SK-N-SH treated with all-trans-retinoic acid at 6 μM for 48 hours (cell line): ENCODE measurements around the gene EMC8.

Source experiments
- ATAC-seq: fragments of 200-7000 bp; cut with Tn5 transposase; 3 replicates; pipeline ENCODE4 v1.9.1; 2020; ENCODE audit warnings: mild to moderate bottlenecking, moderate library complexity
- ARNTL ChIP-seq: fragments of 450-650 bp; formaldehyde crosslinking; IDR thresholded peaks from 2 replicates; pipeline ENCODE4 v1.5.0; 2020; ENCODE audit warnings: low read depth, mild to moderate bottlenecking, moderate library complexity, borderline replicate concordance
- BACH2 ChIP-seq: fragments of 250-450 bp; sonication (Bioruptor Pico); IDR thresholded peaks from 2 replicates; pipeline ENCODE4 v1.9.0; 2021; ENCODE audit warnings: mild to moderate bottlenecking, borderline replicate concordance
- CSDC2 ChIP-seq: fragments of 250-450 bp; sonication (Bioruptor Pico); IDR thresholded peaks from 2 replicates; pipeline ENCODE4 v1.5.0; 2020; ENCODE audit warnings: mild to moderate bottlenecking, moderate library complexity
- ESRRG ChIP-seq: fragments of 250-450 bp; sonication (Bioruptor Pico); IDR thresholded peaks from 2 replicates; pipeline ENCODE4 v1.6.1; 2021; ENCODE audit warnings: mild to moderate bottlenecking
- GLIS3 ChIP-seq: fragments of 250-450 bp; sonication (Bioruptor Pico); IDR thresholded peaks from 2 replicates; pipeline ENCODE4 v1.5.0; 2020; ENCODE audit warnings: mild to moderate bottlenecking, moderate library complexity
- PPARA ChIP-seq: fragments of 250-450 bp; sonication (Bioruptor Pico); IDR thresholded peaks from 2 replicates; pipeline ENCODE4 v1.5.0; 2020; ENCODE audit warnings: mild to moderate bottlenecking, borderline replicate concordance
- RARB ChIP-seq: fragments of 250-450 bp; sonication (Bioruptor Pico); IDR thresholded peaks from 2 replicates; pipeline ENCODE4 v1.8.0; 2021; ENCODE audit warnings: mild to moderate bottlenecking, moderate library complexity
- SNAI2 ChIP-seq: fragments of 250-450 bp; sonication (Bioruptor Pico); IDR thresholded peaks from 2 replicates; pipeline ENCODE4 v1.5.0; 2020; ENCODE audit warnings: mild to moderate bottlenecking, moderate library complexity
- TCF4 ChIP-seq: fragments of 250-450 bp; sonication (Bioruptor Pico); IDR thresholded peaks from 2 replicates; pipeline ENCODE4 v1.8.0; 2021; ENCODE audit warnings: mild to moderate bottlenecking, moderate library complexity, borderline replicate concordance
- TOX ChIP-seq: fragments of 250-450 bp; sonication (Bioruptor Pico); IDR thresholded peaks from 2 replicates; pipeline ENCODE4 v1.8.0; 2021; ENCODE audit warnings: mild to moderate bottlenecking, moderate library complexity, borderline replicate concordance
- ZC3H10 ChIP-seq: fragments of 250-450 bp; sonication (Bioruptor Pico); IDR thresholded peaks from 2 replicates; pipeline ENCODE4 v1.5.1; 2021; ENCODE audit warnings: mild to moderate bottlenecking, moderate library complexity
- ZFP3 ChIP-seq: fragments of 250-450 bp; sonication (Bioruptor Pico); IDR thresholded peaks from 2 replicates; pipeline ENCODE4 v1.5.0; 2020; ENCODE audit warnings: mild to moderate bottlenecking, moderate library complexity
- ZFP30 ChIP-seq: fragments of 450-650 bp; formaldehyde crosslinking; IDR thresholded peaks from 2 replicates; pipeline ENCODE4 v1.5.0; 2022; ENCODE audit warnings: mild to moderate bottlenecking, moderate library complexity
- ZNF565 ChIP-seq: fragments of 450-650 bp; formaldehyde crosslinking; conservative IDR thresholded peaks from 2 replicates; pipeline ENCODE4 v1.5.0; 2020; ENCODE audit warnings: low read depth, mild to moderate bottlenecking, moderate library complexity
- ZNF70 ChIP-seq: fragments of 450-650 bp; formaldehyde crosslinking; IDR thresholded peaks from 2 replicates; pipeline ENCODE4 v1.5.0; 2020; ENCODE audit warnings: mild to moderate bottlenecking, moderate library complexity
- ZNF8 ChIP-seq: fragments of 450-650 bp; formaldehyde crosslinking; IDR thresholded peaks from 2 replicates; pipeline ENCODE4 v1.5.0; 2020; ENCODE audit warnings: mild to moderate bottlenecking, moderate library complexity
- TF ChIP-seq, protein P1 (sequence below): fragments of 250-450 bp; sonication (Bioruptor Pico); IDR thresholded peaks from 2 replicates; pipeline ENCODE4 v1.5.1; 2020; ENCODE audit warnings: low read depth, mild to moderate bottlenecking, moderate library complexity
- TF ChIP-seq, protein P2 (sequence below): fragments of 250-450 bp; sonication (Bioruptor Pico); IDR thresholded peaks from 2 replicates; pipeline ENCODE4 v1.5.1; 2021; ENCODE audit warnings: mild to moderate bottlenecking, moderate library complexity
- TF ChIP-seq, protein P3 (sequence below): fragments of 250-450 bp; sonication (Bioruptor Pico); IDR thresholded peaks from 2 replicates; pipeline ENCODE4 v1.8.0; 2021; ENCODE audit warnings: low read depth, mild to moderate bottlenecking, moderate library complexity, borderline replicate concordance
- TF ChIP-seq, protein P4 (sequence below): fragments of 250-450 bp; sonication (Bioruptor Pico); IDR thresholded peaks from 2 replicates; pipeline ENCODE4 v1.8.0; 2020; ENCODE audit warnings: mild to moderate bottlenecking, moderate library complexity, borderline replicate concordance

EMC8 gene

DNA sequence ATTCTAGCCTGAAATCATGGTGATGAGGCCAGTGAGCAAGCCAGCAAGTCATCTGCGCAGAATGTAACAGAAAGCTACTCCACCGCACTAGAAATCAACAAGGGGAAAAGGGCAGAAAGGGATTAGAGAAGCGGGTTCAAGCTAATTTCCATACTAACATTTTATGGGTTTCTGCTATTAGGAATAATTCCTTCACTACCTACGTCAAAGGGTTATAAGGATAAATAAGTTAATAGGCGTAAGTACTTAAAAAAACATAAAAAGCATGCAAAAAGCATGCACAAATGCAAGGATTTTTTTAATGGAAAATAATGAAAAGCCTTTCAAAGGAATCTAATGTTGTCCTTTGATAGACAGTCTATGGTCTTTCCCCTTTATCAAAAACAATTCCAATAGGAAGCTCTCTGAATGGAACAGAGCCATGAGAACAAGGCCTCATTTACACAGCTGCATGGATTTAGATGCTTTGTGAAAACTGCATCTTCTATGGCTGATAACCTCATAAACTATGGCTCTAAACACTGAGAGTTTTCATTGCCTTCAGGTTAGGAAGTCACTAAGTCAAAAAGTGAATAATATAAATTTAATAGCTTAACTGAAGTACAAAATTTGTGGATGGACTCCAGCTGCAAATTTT, 5.6 kb downstream of the EMC8 start:
- no peak for ATAC-seq
- TF ChIP-seq GLIS3 (no peak), TOX (CRISPR knock-in tag) (no peak), ZFP3 (no peak), ARNTL (CRISPR knock-in tag) (no peak), ZNF8 (CRISPR knock-in tag) (no peak), ESRRG (CRISPR knock-in tag) (no peak), BACH2 (no peak), CSDC2 (CRISPR knock-in tag) (no peak), ZNF70 (CRISPR knock-in tag) (no peak), PPARA (CRISPR knock-in tag) (no peak), RARB (CRISPR knock-in tag) (no peak), ZC3H10 (CRISPR knock-in tag) (no peak), TCF4 (no peak)
- TF ChIP-seq, protein P1, sequence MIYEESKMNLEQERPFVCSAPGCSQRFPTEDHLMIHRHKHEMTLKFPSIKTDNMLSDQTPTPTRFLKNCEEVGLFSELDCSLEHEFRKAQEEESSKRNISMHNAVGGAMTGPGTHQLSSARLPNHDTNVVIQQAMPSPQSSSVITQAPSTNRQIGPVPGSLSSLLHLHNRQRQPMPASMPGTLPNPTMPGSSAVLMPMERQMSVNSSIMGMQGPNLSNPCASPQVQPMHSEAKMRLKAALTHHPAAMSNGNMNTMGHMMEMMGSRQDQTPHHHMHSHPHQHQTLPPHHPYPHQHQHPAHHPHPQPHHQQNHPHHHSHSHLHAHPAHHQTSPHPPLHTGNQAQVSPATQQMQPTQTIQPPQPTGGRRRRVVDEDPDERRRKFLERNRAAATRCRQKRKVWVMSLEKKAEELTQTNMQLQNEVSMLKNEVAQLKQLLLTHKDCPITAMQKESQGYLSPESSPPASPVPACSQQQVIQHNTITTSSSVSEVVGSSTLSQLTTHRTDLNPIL (CRISPR knock-in tag), result no peak
- TF ChIP-seq, protein P2, sequence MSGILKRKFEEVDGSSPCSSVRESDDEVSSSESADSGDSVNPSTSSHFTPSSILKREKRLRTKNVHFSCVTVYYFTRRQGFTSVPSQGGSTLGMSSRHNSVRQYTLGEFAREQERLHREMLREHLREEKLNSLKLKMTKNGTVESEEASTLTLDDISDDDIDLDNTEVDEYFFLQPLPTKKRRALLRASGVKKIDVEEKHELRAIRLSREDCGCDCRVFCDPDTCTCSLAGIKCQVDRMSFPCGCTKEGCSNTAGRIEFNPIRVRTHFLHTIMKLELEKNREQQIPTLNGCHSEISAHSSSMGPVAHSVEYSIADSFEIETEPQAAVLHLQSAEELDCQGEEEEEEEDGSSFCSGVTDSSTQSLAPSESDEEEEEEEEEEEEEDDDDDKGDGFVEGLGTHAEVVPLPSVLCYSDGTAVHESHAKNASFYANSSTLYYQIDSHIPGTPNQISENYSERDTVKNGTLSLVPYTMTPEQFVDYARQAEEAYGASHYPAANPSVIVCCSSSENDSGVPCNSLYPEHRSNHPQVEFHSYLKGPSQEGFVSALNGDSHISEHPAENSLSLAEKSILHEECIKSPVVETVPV (CRISPR knock-in tag), result no peak

DNA sequence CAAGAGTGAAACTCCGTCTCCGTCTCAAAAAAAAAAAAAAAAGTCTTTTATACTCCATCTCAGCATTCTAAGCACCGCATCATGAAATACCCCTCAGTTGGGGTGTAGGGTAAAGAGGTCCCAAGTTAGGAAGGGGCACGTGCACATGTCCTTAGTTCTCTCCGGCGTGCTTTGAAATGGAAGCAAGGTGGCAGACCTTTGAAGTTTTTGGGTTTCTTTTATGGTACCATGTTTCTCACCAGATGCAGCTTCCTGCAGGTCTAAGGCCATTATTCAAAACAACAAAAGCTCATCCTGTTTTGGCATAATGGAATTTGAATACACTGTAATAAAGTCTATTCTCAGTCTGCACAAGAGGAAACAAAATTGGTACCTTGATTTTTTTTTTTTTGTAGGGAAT, 9.6 kb downstream of the EMC8 start:
- no peak for ATAC-seq
- no peak for TF ChIP-seq SNAI2 (CRISPR knock-in tag)
- TF ChIP-seq, protein P2 (CRISPR knock-in tag), result no peak

DNA sequence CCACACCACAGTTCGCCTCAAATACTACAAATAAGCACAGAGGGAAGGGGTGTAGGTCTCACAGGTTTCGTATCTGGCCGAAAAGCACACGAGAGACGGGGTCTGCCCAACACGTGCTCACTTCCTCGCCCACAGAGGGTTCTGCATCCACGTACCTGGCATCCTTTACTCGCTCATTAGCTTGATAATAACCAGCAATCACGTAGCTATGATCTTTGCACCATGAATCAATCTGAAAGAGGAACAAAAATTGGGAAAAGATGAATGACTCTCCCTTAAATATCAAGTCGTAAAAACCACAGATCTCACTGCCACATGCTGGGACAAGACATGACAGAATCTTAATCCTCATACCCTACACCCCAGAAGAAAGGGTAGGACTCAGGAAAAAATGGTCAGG, 10.5 kb downstream of the EMC8 start:
- TF ChIP-seq PPARA (CRISPR knock-in tag) (no peak), ZC3H10 (CRISPR knock-in tag) (no peak), RARB (CRISPR knock-in tag) (no peak), ESRRG (CRISPR knock-in tag) (no peak)
- no peak for ATAC-seq

DNA sequence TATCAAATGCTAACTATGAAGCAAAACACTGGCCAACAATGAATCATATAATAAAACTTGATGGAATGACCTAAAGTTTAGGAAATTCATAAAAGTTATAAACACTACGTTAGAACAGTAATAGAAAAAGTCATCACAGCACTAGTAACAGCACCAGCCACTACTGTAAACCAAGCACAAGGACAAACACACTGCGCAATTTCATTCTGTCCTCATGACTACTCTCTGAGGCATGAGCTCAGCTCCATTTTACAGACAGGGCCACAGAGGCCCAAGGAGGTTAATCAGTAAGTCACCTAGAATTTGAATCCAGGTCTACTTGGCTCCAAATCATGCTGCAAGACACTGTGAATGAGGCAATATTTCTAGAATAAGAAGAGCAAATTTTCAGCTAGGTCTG, 13.4 kb downstream of the EMC8 start:
- no peak for ATAC-seq
- TF ChIP-seq ZNF70 (CRISPR knock-in tag), result no peak
- TF ChIP-seq, protein P3, sequence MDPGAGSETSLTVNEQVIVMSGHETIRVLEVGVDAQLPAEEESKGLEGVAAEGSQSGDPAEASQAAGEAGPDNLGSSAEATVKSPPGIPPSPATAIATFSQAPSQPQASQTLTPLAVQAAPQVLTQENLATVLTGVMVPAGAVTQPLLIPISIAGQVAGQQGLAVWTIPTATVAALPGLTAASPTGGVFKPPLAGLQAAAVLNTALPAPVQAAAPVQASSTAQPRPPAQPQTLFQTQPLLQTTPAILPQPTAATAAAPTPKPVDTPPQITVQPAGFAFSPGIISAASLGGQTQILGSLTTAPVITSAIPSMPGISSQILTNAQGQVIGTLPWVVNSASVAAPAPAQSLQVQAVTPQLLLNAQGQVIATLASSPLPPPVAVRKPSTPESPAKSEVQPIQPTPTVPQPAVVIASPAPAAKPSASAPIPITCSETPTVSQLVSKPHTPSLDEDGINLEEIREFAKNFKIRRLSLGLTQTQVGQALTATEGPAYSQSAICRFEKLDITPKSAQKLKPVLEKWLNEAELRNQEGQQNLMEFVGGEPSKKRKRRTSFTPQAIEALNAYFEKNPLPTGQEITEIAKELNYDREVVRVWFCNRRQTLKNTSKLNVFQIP (CRISPR knock-in tag), result no peak
- TF ChIP-seq, protein P2 (CRISPR knock-in tag), result no peak
- TF ChIP-seq ZFP30 (CRISPR knock-in tag), result no peak
- TF ChIP-seq, protein P4, sequence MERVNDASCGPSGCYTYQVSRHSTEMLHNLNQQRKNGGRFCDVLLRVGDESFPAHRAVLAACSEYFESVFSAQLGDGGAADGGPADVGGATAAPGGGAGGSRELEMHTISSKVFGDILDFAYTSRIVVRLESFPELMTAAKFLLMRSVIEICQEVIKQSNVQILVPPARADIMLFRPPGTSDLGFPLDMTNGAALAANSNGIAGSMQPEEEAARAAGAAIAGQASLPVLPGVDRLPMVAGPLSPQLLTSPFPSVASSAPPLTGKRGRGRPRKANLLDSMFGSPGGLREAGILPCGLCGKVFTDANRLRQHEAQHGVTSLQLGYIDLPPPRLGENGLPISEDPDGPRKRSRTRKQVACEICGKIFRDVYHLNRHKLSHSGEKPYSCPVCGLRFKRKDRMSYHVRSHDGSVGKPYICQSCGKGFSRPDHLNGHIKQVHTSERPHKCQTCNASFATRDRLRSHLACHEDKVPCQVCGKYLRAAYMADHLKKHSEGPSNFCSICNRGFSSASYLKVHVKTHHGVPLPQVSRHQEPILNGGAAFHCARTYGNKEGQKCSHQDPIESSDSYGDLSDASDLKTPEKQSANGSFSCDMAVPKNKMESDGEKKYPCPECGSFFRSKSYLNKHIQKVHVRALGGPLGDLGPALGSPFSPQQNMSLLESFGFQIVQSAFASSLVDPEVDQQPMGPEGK (CRISPR knock-in tag), result no peak
- TF ChIP-seq SNAI2 (CRISPR knock-in tag), result no peak
- TF ChIP-seq ZNF565, result no peak
- TF ChIP-seq CSDC2 (CRISPR knock-in tag), result no peak
- no peak for TF ChIP-seq ZNF8 (CRISPR knock-in tag)
- no peak for TF ChIP-seq RARB (CRISPR knock-in tag)
- TF ChIP-seq TCF4, result no peak
- TF ChIP-seq PPARA (CRISPR knock-in tag), result no peak
- TF ChIP-seq TOX (CRISPR knock-in tag), result no peak
